Activated naive CD4-positive, alpha-beta T cell treated with anti-CD3 and anti-CD28 coated beads, Interleukin-2, amount 50 U/mL, for 72 hours (primary cell): ENCODE data around the gene HLCS. TPM values are rescaled to one million over a fixed set of nuclear protein-coding genes. Genes with fewer than 3 reads are reported as not detected.

Experiments used
- ATAC-seq, 2 donors: fragments of 150-1000 bp; cut with Tn5 transposase; 2 replicates each; pipeline ENCODE4 v1.10.0; 2021; ENCODE audit warnings: mild to moderate bottlenecking in 2 of 2, moderate library complexity in 2 of 2
- DNase-seq, 2 donors: peaks; one replicate each; pipeline ENCODE4 v3.0.0; 2021 to 2022; ENCODE audit warnings: low spot score in 2 of 2
- H3K27ac Mint-ChIP-seq, 2 donors: one replicate each; pipeline ENCODE4 v1.8.0; 2022; ENCODE audit warnings: mild to moderate bottlenecking in 2 of 2, mixed read lengths in 2 of 2
- H3K36me3 Mint-ChIP-seq, 2 donors: one replicate each; pipeline ENCODE4 v1.8.0; 2022; ENCODE audit warnings: mixed read lengths in 2 of 2
- H3K9me3 Mint-ChIP-seq, 2 donors: one replicate each; pipeline ENCODE4 v1.8.0; 2022; ENCODE audit warnings: mixed read lengths in 2 of 2
- total RNA-seq, 2 donors: library from RNA; stranded (reverse); gene quantifications; one replicate each; pipeline ENCODE4 v1.2.3, GENCODE V29; 2022

The HLCS gene
- total RNA-seq, 2 donors from 2014 or later, result 11.1 to 13.0 TPM

- DNase-seq, result no peak
- H3K9me3 Mint-ChIP-seq, result peaks cover 1 to 2% of the 10 kb centered on the region in 2 donors
- peaks cover 32 to 39% of the 10 kb centered on the region in 2 donors for H3K36me3 Mint-ChIP-seq
- no peak overlapping the region for H3K27ac Mint-ChIP-seq
- ATAC-seq, result no peak
Measured at GRCh38 chr21:36887963-36888362, 78.5 kb downstream of the HLCS start.

DNA sequence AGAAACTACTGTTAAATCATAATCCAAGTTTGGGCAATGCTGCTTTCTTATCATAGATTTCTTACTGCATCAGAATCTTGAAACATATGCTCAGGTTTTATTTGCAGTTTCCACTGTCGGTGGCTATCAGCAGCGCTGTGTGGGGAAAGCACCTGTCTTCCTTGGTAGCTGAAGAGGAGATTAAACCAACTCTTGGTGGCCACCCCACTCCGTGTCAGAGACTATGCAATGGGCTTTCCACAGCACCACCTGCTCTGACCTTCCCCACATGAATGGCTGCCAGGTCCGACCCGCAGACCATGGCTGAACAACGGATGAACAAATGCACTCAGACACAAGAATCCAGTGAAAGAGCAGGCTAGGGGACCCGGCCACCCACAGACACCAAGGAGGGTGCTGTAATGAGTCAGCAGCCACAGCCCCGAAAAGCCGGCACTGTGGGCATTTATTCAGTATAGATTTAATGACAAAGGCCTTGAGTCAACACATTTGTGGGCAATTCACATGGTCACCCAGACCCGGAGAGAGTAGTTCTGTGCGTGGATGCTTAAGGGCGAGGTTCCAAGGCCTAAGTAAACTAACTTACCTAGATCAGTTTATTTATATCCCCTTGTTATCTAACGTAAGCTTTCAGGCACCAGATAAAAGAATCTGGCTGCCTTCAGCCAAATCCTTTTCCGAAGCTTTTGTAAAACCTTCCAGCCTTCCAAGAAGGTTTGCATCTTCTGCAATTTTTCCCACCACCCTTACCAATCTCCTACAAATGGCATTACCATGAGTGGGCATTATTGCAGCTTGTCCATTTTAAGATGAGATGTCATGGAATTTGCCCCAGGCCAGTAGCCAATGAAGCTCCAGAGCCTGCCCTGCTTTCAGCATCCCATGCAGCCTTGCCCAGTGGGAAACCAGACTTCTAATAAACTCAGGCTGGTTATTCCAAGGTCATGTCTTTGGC is 82.7 kb downstream of the HLCS start:
- ATAC-seq (no peak), DNase-seq (no peak)
- Mint-ChIP-seq H3K9me3 (peaks cover 4 to 5% of the 10 kb centered on the region in 2 donors), H3K36me3 (peaks cover 28% of the 10 kb centered on the region in 2 donors), H3K27ac (no peak overlapping the region)

- no peak for DNase-seq
- no peak for ATAC-seq
- no peak overlapping the region for H3K27ac Mint-ChIP-seq
- peaks cover 4 to 10% of the 10 kb centered on the region in 2 donors for H3K9me3 Mint-ChIP-seq
- H3K36me3 Mint-ChIP-seq, result peaks cover 28 to 37% of the 10 kb centered on the region in 2 donors
Measured at GRCh38 chr21:36882776-36883175, 83.7 kb downstream of the HLCS start.

DNA sequence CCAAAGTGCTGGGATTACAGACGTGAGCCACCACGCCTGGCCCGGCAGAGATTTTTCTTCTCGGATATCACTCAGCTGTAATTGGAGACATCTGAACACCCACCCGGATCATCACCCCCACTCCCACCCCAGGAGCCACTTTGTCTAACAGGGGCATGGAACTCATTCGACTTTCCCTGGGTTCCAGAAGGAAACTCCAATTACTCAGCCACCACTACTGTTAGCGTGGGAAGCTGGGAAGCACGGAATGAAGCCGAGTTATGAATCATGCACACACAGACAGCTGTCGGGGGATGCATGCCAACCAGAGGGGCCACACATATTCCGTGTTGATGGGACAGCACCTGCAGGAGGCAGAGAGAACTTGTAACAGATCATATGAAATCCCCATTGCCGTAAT is 85.2 kb downstream of the HLCS start:
- ATAC-seq (no peak), DNase-seq (no peak)
- H3K9me3 Mint-ChIP-seq, result peaks cover 4 to 10% of the 10 kb centered on the region in 2 donors
- H3K36me3 Mint-ChIP-seq, result peaks cover 28 to 43% of the 10 kb centered on the region in 2 donors
- no peak overlapping the region for H3K27ac Mint-ChIP-seq

GRCh38 chr21:36879827-36880226 is 86.6 kb downstream of the HLCS start:
- ATAC-seq, result no peak

GRCh38 chr21:36877741-36878140 is 88.7 kb downstream of the HLCS start:
- DNase-seq, result no peak
- Mint-ChIP-seq H3K27ac (no peak overlapping the region), H3K36me3 (peaks cover 6 to 17% of the 10 kb centered on the region in 2 donors), H3K9me3 (peaks cover 1 to 6% of the 10 kb centered on the region in 2 donors)
- ATAC-seq, result no peak

More at GRCh38 chr21:36879827-36880226, 86.6 kb downstream of the HLCS start:
- peaks cover 27 to 38% of the 10 kb centered on the region in 2 donors for H3K36me3 Mint-ChIP-seq
- no peak for DNase-seq
- H3K27ac Mint-ChIP-seq, result no peak overlapping the region
- H3K9me3 Mint-ChIP-seq, result peaks cover 4 to 10% of the 10 kb centered on the region in 2 donors

DNA sequence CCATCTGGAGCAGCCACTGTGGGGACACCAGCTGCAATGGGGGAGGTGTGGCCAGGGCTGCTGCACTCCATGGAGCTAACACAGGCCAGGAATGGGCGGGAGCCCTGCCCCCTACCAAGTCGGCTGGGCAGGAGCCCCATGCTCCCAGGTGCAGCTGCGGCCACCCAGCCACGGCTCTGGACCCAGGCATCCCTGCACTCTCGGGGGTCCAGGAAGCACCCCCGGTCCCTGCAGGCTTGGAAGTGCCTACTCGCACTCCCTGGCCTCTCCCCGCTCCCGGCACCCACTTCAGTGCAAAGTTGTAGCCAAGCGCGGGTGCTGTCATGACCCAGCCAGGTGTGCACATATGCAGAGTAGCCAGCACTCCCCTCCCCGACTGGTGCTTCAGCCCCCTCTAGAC is 91.8 kb downstream of the HLCS start:
- DNase-seq, result no peak
- Mint-ChIP-seq H3K36me3 (peaks cover 0 to 15% of the 10 kb centered on the region in 2 donors), H3K9me3 (peaks cover 0 to 5% of the 10 kb centered on the region in 2 donors), H3K27ac (no peak overlapping the region)
- ATAC-seq, result no peak

DNA sequence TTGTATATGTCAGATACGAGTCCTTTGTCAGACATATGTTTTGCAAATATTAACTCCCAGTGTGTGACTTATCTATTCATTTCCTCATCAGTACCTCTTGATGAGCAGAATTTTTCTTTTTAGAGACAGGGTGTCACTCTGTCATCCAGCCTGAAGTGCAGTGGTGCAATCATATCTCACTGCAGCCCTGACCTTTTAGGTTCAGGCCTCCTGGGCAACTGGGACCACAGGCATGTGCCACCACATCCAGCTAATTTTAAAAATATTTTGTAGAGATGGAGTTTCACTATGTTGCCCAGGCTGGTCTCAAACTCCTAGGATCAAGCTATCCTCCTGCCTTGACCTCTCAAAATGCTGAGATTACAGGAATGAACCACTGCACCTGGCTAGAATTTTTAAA is 93.0 kb downstream of the HLCS start:
- no peak for DNase-seq
- no peak for ATAC-seq
- Mint-ChIP-seq H3K36me3 (peaks cover 0 to 14% of the 10 kb centered on the region in 2 donors), H3K9me3 (peaks cover 0 to 5% of the 10 kb centered on the region in 2 donors), H3K27ac (no peak overlapping the region)

DNA sequence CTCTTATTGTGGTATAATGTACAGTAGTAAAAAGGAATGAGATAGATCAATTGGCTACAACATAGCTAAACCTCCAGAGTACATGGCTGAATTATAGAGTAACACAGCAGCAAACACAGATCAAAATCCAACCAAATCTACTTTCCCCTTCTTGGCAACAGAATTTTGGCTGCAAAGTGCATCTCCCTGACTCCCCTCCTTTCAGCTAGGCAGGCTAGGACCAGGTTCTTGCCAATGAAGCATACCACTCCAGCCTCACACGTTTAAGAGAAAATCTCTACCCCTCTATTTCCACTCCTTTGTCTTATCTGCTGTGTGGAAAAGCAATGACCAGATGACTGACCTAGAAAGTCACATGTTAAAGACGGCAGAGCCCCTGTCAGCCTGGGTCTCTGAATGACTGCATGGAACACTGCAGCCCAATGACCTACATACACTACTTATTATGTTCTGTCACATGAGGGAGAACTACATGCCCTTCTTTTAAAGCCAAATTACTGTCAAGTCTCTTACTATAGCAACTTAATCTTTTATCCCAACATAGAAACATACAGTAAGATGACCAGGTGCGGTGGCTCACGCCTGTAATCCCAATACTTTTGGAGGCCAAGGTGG is 99.1 kb downstream of the HLCS start:
- no peaks in the 10 kb centered on the region for H3K9me3 Mint-ChIP-seq
- H3K27ac Mint-ChIP-seq, result no peak overlapping the region
- no peak for ATAC-seq
- H3K36me3 Mint-ChIP-seq, result peaks cover 0 to 3% of the 10 kb centered on the region in 2 donors
- no peak for DNase-seq

GRCh38 chr21:36866419-36866818 is 100.0 kb downstream of the HLCS start:
- ATAC-seq, result no peak
- DNase-seq, result no peak
- H3K9me3 Mint-ChIP-seq, result no peaks in the 10 kb centered on the region
- H3K36me3 Mint-ChIP-seq, result peaks cover 0 to 9% of the 10 kb centered on the region in 2 donors
- H3K27ac Mint-ChIP-seq, result no peak overlapping the region

GRCh38 chr21:36864974-36865373 is 101.5 kb downstream of the HLCS start:
- no peak for DNase-seq
- ATAC-seq, result no peak
- Mint-ChIP-seq H3K36me3 (peaks cover 0 to 9% of the 10 kb centered on the region in 2 donors), H3K9me3 (no peaks in the 10 kb centered on the region), H3K27ac (no peak overlapping the region)

GRCh38 chr21:36863260-36863659 is 103.2 kb downstream of the HLCS start:
- no peak for ATAC-seq
- H3K9me3 Mint-ChIP-seq, result no peaks in the 10 kb centered on the region
- H3K36me3 Mint-ChIP-seq, result peaks cover 0 to 9% of the 10 kb centered on the region in 2 donors
- DNase-seq, result no peak
- H3K27ac Mint-ChIP-seq, result peak overlapping the region in 1 of 2 donors; percentile 9

DNA sequence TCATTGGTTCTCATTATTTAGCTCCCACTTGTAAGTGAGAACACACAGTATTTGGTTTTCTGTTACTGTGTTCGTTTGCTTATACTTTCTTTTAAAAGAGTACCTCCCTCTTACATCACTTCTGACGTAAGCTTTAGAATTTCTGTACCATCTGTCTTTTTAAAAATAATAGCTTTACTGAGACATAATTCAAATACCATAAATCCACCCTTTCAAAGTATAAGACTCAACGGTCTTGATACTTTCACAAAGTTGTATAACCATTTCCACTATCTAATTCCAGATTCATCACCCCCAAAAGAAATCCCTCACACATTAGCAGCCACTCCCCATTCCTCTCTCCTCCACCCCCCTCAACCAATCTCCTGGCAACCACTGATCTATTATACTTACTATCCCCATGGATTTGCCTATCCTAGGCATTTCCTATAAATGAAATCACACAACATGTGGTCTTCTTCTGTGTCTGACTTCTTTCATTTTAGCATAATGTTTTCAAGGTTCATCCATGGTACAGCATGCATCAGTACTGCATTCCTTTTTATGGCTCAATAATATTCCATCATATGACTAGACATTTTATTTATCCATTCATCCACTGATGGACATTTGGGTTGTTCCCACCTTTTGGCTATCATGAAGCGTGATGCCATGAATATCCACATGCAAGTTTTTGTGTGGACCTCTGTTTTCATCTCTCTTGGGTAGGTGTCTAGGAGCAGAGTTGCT is 104.7 kb downstream of the HLCS start:
- H3K27ac Mint-ChIP-seq, result no peak overlapping the region
- DNase-seq (no peak), ATAC-seq (no peak)
- no peaks in the 10 kb centered on the region for H3K9me3 Mint-ChIP-seq
- H3K36me3 Mint-ChIP-seq, result peaks cover 0 to 9% of the 10 kb centered on the region in 2 donors

DNA sequence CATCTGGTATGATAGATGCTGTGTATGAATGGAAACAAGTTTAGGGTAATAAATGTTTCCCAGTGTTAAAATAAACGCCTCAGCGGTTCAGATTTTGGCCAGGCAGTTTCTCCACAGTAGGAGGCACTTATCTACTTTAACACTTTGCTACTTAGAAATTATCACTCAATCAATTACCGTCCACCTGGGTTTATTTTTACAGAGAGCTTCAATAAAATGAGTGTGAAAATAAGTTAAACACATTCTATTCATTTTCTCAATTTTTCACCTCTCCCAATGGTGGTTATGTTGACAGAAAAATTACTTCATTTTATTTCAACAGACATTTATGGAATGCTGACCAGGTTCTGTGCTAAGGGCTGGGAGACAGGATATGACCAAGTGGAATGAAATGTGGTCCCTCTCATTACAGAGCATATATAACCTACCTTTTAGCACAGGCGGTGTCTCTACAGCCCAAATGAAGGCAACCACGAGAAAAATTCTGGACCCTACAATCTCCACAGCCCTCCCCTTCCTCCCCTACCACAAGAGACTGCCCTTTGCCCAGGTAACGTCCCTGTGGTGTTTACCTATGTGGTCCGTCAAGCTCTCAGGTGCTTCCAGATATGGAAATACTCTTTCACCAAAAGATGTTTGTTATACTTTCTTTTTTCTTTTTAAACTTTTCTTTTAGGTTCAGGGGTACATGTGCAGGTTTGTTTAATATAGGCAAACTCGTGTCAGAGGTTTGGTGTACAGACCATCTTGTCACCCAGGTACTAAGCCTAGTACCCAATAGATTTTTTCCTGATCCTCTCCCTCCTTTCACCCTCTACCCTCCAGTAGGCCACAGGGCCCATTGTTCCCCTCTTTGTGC is 105.5 kb downstream of the HLCS start:
- Mint-ChIP-seq H3K9me3 (no peaks in the 10 kb centered on the region), H3K36me3 (peaks cover 0 to 9% of the 10 kb centered on the region in 2 donors), H3K27ac (no peak overlapping the region)
- no peak for ATAC-seq
- DNase-seq, result no peak

- ATAC-seq (peak in 1 of 2 donors; percentile 44), DNase-seq (peak in 1 of 2 donors; percentile 10)
- peak overlapping the region; percentile 3 to 44 for H3K27ac Mint-ChIP-seq
- H3K9me3 Mint-ChIP-seq, result no peaks in the 10 kb centered on the region
- H3K36me3 Mint-ChIP-seq, result peaks cover 0 to 9% of the 10 kb centered on the region in 2 donors
Measured at GRCh38 chr21:36859744-36860501, 106.5 kb downstream of the HLCS start.
